HCT116 (cell line): Measurements from ENCODE around the gene MED16. TPM values are rescaled to one million over a fixed set of nuclear protein-coding genes. Genes with fewer than 3 reads are reported as not detected.

Experiments used
- ATAC-seq: fragments of 200-7000 bp; cut with Tn5 transposase; 2 replicates; pipeline ENCODE4 v1.9.1; 2020; ENCODE audit warnings: mild to moderate bottlenecking, moderate library complexity
- BruUV-seq: library from RNA; stranded (reverse); fragments of 400-500 nt; replicated peaks from 2 replicates; lab custom pipeline; 2021; lab: Mats Ljungman, UMichigan
- CTCF ChIA-PET: fragments of 300-600 bp; sonication (Branson Sonifier 250); formaldehyde crosslinking; loops from one replicate; lab custom pipeline; 2021; ENCODE audit warnings: antibody characterized with exemption; lab: Charles Lee
- POLR2A ChIA-PET: fragments of 300-600, 350-600 bp; sonication (Branson Sonifier 250); formaldehyde crosslinking; loops from one replicate; lab custom pipeline; 2021; ENCODE audit warnings: antibody characterized with exemption; lab: Charles Lee
- RAD21 ChIA-PET, 2 experiments: fragments of 300-600 bp; sonication (Branson Sonifier 250); formaldehyde crosslinking; loops; one replicate each; lab custom pipeline; 2023; ENCODE audit warnings: low total read pairs in 2 of 2; ENCODE audit not compliant: uncharacterized antibody in 2 of 2, unreplicated experiment in 2 of 2, low non-redundant PET in 1 of 2; lab: Charles Lee
- DNase-seq: peaks from one replicate; pipeline ENCODE4 v3.0.0-alpha.2; 2010; ENCODE audit warnings: low read depth, low spot score
- H2AFZ ChIP-seq: fragments of 200-600 bp; shearing (Covaris generic), sonication (generic); 2 replicates; pipeline ENCODE4 v1.6.1; 2017; ENCODE audit warnings: low read depth, mixed run types, mixed read lengths, antibody characterized with exemption, low read length; ENCODE audit not compliant: poor library complexity, severe bottlenecking
- H3K27ac ChIP-seq: 2 replicates; pipeline ENCODE4 v1.5.1; 2012; ENCODE audit warnings: low read depth, low read length
- H3K27me3 ChIP-seq: fragments of 200-600 bp; sonication (generic); 2 replicates; pipeline ENCODE4 v1.6.1; 2016; ENCODE audit warnings: mixed run types, low read length, mixed read lengths; ENCODE audit not compliant: insufficient read depth
- H3K36me3 ChIP-seq, 2 experiments: fragments of 200-500 bp in 1 of 2; fragments of 200-600 bp in 1 of 2; sonication (Bioruptor generic) in 1 of 2; sonication (generic) in 1 of 2; 2 replicates each; pipeline versions ENCODE4 v1.5.1 to v1.6.1; 2014 to 2016; ENCODE audit warnings: low read length in 2 of 2, inconsistent platforms in 1 of 2, mixed read lengths in 1 of 2, mixed run types in 1 of 2; ENCODE audit not compliant: insufficient read depth in 2 of 2, control insufficient read depth in 1 of 2
- H3K4me1 ChIP-seq, 2 experiments: fragments of 200-600 bp in 1 of 2; sonication (generic) in 1 of 2; 2 replicates each; pipeline versions ENCODE4 v1.5.1 to v1.6.1; 2012 to 2017; ENCODE audit warnings: low read length in 2 of 2, inconsistent platforms in 1 of 2, mild to moderate bottlenecking in 1 of 2, mixed read lengths in 1 of 2, mixed run types in 1 of 2, moderate library complexity in 1 of 2; ENCODE audit not compliant: insufficient read depth in 2 of 2, control insufficient read depth in 1 of 2
- H3K4me2 ChIP-seq: fragments of 200-600 bp; sonication (generic); 2 replicates; pipeline ENCODE4 v1.6.1; 2017; ENCODE audit warnings: mixed run types, low read length, mixed read lengths
- H3K4me3 ChIP-seq, 2 experiments: fragments of 200-600 bp in 1 of 2; sonication (generic) in 1 of 2; replicated peaks in 1 of 2; 2 replicates each; pipeline ENCODE4 v1.5.1; 2011 to 2016; ENCODE audit warnings: low read length in 2 of 2, control low read depth in 1 of 2, low read depth in 1 of 2, mild to moderate bottlenecking in 1 of 2, mixed read lengths in 1 of 2, mixed run types in 1 of 2
- H3K79me2 ChIP-seq: fragments of 200-600 bp; sonication (generic); 2 replicates; pipeline ENCODE4 v1.6.1; 2017; ENCODE audit warnings: mild to moderate bottlenecking, mixed run types, low read length, moderate library complexity, mixed read lengths; ENCODE audit not compliant: insufficient read depth
- H3K9ac ChIP-seq: fragments of 200-600 bp; sonication (generic); 2 replicates; pipeline ENCODE4 v1.6.1; 2016; ENCODE audit warnings: low read length, mixed read lengths
- H3K9me2 ChIP-seq: fragments of 200-600 bp; sonication (generic), shearing (Covaris generic); 2 replicates; pipeline ENCODE4 v1.6.1; 2017; ENCODE audit warnings: mixed run types, mild to moderate bottlenecking, moderate library complexity; ENCODE audit not compliant: insufficient read depth
- H3K9me3 ChIP-seq, 2 experiments: fragments of 200-500 bp in 1 of 2; fragments of 200-600 bp in 1 of 2; sonication (Bioruptor generic) in 1 of 2; sonication (generic) in 1 of 2; 2 replicates each; pipeline ENCODE4 v1.6.1; 2014 to 2017; ENCODE audit warnings: low read length in 2 of 2, mixed read lengths in 2 of 2, inconsistent platforms in 1 of 2, low read depth in 1 of 2, mild to moderate bottlenecking in 1 of 2, mixed run types in 1 of 2, moderate library complexity in 1 of 2; ENCODE audit not compliant: control insufficient read depth in 1 of 2, insufficient read depth in 1 of 2
- H4K20me1 ChIP-seq: fragments of 200-600 bp; sonication (generic), shearing (Covaris generic); 2 replicates; pipeline ENCODE4 v1.6.1; 2017; ENCODE audit warnings: mixed run types, mild to moderate bottlenecking, moderate library complexity; ENCODE audit not compliant: insufficient read depth
- CBX3 ChIP-seq: IDR thresholded peaks from 2 replicates; pipeline ENCODE4 v1.6.1; 2012; ENCODE audit warnings: low read depth
- CEBPB ChIP-seq: IDR thresholded peaks from 2 replicates; pipeline ENCODE4 v1.6.1; 2012; ENCODE audit warnings: low read depth
- CTCF ChIP-seq, 3 experiments: fragments of 200-600 bp in 1 of 3; sonication (generic) in 1 of 3; IDR thresholded peaks in 2 of 3; conservative IDR thresholded peaks in 1 of 3; 2 replicates each; pipeline ENCODE4 v1.5.1; 2012 to 2017; ENCODE audit warnings: low read depth in 2 of 3, low read length in 2 of 3, antibody characterized with exemption in 1 of 3, borderline replicate concordance in 1 of 3, control low read depth in 1 of 3, mild to moderate bottlenecking in 1 of 3, mixed read lengths in 1 of 3, mixed run types in 1 of 3, moderate library complexity in 1 of 3; ENCODE audit not compliant: insufficient read depth in 1 of 3
- EGR1 ChIP-seq: IDR thresholded peaks from 2 replicates; pipeline ENCODE4 v1.6.1; 2012; ENCODE audit warnings: low read depth
- ELF1 ChIP-seq: IDR thresholded peaks from 2 replicates; pipeline ENCODE4 v1.6.1; 2012; ENCODE audit warnings: low read depth, borderline replicate concordance
- EZH2 ChIP-seq: fragments of 200-600 bp; sonication (generic); IDR thresholded peaks from 2 replicates; pipeline ENCODE4 v1.6.1; 2017; ENCODE audit warnings: antibody characterized with exemption, mixed run types
- EZH2phosphoT487 ChIP-seq: fragments of 200-600 bp; IDR thresholded peaks from 2 replicates; pipeline ENCODE4 v1.6.1; 2018; ENCODE audit warnings: antibody characterized with exemption, borderline replicate concordance
- POLR2A ChIP-seq: IDR thresholded peaks from 2 replicates; pipeline ENCODE4 v1.7.0; 2011; ENCODE audit warnings: borderline replicate concordance; ENCODE audit not compliant: insufficient read depth, insufficient read length; ENCODE audit errors: extremely low read depth
- POLR2AphosphoS5 ChIP-seq: IDR thresholded peaks from 2 replicates; pipeline ENCODE4 v1.6.1; 2011; ENCODE audit warnings: mild to moderate bottlenecking, low read depth, low read length, moderate library complexity
- TCF7L2 ChIP-seq: IDR thresholded peaks from 2 replicates; pipeline ENCODE4 v1.7.0; 2011; ENCODE audit warnings: borderline replicate concordance, inconsistent platforms; ENCODE audit not compliant: insufficient read depth, insufficient read length; ENCODE audit errors: extremely low read depth
- YY1 ChIP-seq: IDR thresholded peaks from 2 replicates; pipeline ENCODE4 v1.6.1; 2011; ENCODE audit warnings: low read length, low read depth, moderate library complexity, mild to moderate bottlenecking; ENCODE audit not compliant: insufficient replicate concordance; ENCODE audit errors: extremely low read depth
- ZBTB33 ChIP-seq: IDR thresholded peaks from 2 replicates; pipeline ENCODE4 v1.6.1; 2011; ENCODE audit warnings: mild to moderate bottlenecking, low read length, moderate library complexity; ENCODE audit not compliant: insufficient replicate concordance; ENCODE audit errors: extremely low read depth
- ZNF274 ChIP-seq: fragments of 200-500 bp; sonication (Bioruptor generic); IDR thresholded peaks from 2 replicates; pipeline ENCODE4 v1.6.1; 2014; ENCODE audit warnings: mild to moderate bottlenecking, low read depth, low read length, inconsistent platforms
- intact Hi-C: fragments of 100-400 bp; cut with micrococcal nuclease; formaldehyde crosslinking; loops from 2 replicates; pipeline ENCODE4 v1.10.0; 2022
- total RNA-seq: library from RNA; stranded (reverse); gene quantifications from one replicate; pipeline ENCODE4 v1.2.1, GENCODE V29; 2021; ENCODE audit not compliant: unreplicated experiment

MED16 gene
- total RNA-seq, 1 experiment from 2014 or later, result 73.6 TPM

- Histone ChIP-seq H3K4me2 (no peak overlapping the region), H3K9me2 (no peaks in the 10 kb centered on the region), H4K20me1 (no peaks in the 10 kb centered on the region), H3K27me3 (no peaks in the 10 kb centered on the region), H3K4me3 (no peak overlapping the region), H3K36me3 (peaks cover 9 to 25% of the 10 kb centered on the region in 2 experiments; a peak in 3 of 4 replicates), H3K4me1 (peaks cover 20 to 22% of the 10 kb centered on the region in 2 experiments), H3K9me3 (no peaks in the 10 kb centered on the region), H3K79me2 (no peaks in the 10 kb centered on the region), H2AFZ (no peak overlapping the region), H3K27ac (no peak overlapping the region; the same call in 1 of the 2 replicates), H3K9ac (no peak overlapping the region)
- BruUV-seq, result no TSS peak
- TF ChIP-seq EZH2, result no peak
- TF ChIP-seq CEBPB, result no peak
- no peak for TF ChIP-seq CBX3
- no peak for TF ChIP-seq POLR2A
- no peak for TF ChIP-seq ELF1
- TF ChIP-seq EGR1, result no peak
- POLR2A ChIA-PET, result no interaction called here
- ATAC-seq (no peak), DNase-seq (no peak)
- CTCF ChIA-PET, result no interaction called here
- intact Hi-C loops, result no loop called here
- RAD21 ChIA-PET, result no interaction called here
Measured at GRCh38 chr19:885536-886224, 7.3 kb downstream of the MED16 start.

GRCh38 chr19:884420-885211, 8.4 kb downstream of the MED16 start:
- Histone ChIP-seq H3K9ac (peak overlapping the region; percentile 57; the same call in 1 of the 2 replicates), H3K4me2 (peak overlapping the region; percentile 60), H3K79me2 (no peaks in the 10 kb centered on the region), H2AFZ (no peak overlapping the region), H3K9me2 (no peaks in the 10 kb centered on the region), H3K4me3 (no peak overlapping the region), H4K20me1 (no peaks in the 10 kb centered on the region), H3K27me3 (no peaks in the 10 kb centered on the region), H3K4me1 (peaks cover 20 to 22% of the 10 kb centered on the region in 2 experiments), H3K27ac (peak overlapping the region; percentile 77), H3K9me3 (no peaks in the 10 kb centered on the region), H3K36me3 (peaks cover 9 to 17% of the 10 kb centered on the region in 2 experiments; a peak in 3 of 4 replicates)
- RAD21 ChIA-PET, result no interaction called here
- POLR2A ChIA-PET, result no interaction called here
- intact Hi-C loops, result no loop called here
- CTCF ChIA-PET, result no interaction called here
- ATAC-seq, result no peak
- DNase-seq, result no peak
- no TSS peak for BruUV-seq
- TF ChIP-seq ELF1, result no peak
- no peak for TF ChIP-seq ZNF274
- no peak for TF ChIP-seq EGR1
- TF ChIP-seq POLR2AphosphoS5, result no peak
- no peak for TF ChIP-seq CBX3
- no peak for TF ChIP-seq YY1
- no peak for TF ChIP-seq EZH2phosphoT487
- TF ChIP-seq ZBTB33, result no peak
- TF ChIP-seq CTCF (IDR thresholded peaks at IDR 0.05 in 2 of 3, conservative IDR thresholded peaks at IDR 0.05 in 1 of 3; ENCODE audit: borderline replicate concordance in 1 of 3, insufficient read depth in 1 of 3, low read depth in 2 of 3, low read length in 2 of 3), result no peak
- no peak for TF ChIP-seq TCF7L2
- no peak for TF ChIP-seq EZH2
